HG03565 (cell line): ENCODE data around the gene GRIFIN.

Experiments used
- ATAC-seq: cut with Tn5 transposase; IDR thresholded peaks from one replicate; pipeline ENCODE4 v1.9.1; 2021; ENCODE audit warnings: mild to moderate bottlenecking, moderate library complexity; ENCODE audit not compliant: unreplicated experiment

GRIFIN gene, protein sequence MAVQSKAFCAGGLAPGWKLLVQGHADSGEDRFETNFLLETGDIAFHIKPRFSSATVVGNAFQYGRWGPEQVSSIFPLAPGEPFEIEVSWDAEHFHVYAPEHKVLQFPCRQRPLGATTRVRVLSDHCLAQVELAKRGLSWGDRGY

DNA sequence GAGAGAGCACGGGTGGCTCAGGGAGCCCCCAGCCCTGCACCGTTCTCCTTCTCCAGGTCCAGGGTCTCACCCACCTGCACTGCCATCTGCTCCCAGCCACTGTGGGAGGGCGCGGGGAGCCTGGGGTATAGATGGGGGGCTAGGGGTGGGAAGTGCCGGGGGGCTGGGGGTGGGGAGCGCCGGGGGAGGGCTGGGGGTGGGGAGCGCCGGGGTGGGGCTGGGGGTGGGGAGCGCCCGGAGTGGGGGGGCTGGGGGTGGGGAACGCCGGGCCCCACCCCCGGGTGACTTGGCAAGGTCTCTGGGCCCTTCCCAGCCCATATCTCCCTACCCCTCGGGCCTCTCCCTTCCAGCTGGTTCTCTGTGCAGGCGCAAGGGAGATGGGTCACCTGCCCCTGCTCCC lies at the start of gene GRIFIN:
Gene GRIFIN, minus strand, starts transcription at position 101 of the 400 bp plus-strand sequence. Its CDS starts 15 bp downstream, at position 86.
- no peak for ATAC-seq

DNA sequence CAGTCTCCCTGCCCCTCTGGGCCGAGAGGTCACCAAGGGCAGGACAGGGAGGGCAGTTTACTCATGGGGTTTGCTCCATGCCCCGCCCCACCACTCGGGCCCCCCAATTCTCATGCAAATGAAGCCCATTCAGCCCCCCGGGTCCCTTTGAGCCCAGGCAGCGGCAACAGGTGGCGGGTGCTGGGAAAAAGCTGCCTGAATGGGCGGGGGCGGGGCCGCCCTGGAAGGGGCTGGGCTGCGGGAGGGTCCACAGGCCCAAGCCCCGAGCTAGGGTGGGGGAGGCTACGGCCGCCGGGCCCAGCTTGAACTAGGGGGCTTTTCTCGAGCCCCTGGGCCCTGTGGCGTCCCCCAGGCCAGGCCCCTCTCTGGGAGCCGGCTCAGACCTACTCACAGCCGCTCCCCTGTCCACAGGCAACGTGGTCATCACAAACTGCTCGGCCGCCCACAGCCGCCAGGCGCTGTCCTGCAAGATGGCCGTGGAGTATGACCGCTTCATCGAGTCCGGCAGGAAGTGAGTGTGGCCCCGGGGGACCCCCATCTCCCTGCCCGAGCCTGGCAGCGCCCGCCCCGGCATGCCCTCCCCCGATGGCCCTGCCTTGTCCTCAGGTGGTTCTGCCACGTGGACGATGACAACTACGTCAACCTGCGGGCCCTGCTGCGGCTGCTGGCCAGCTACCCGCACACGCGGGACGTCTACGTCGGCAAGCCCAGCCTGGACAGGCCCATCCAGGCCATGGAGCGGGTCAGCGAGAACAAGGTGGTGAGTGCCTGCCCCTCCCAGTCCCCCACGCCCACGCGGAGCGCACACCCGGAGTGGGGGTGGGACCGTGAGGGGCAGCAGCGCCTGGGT lies 48.8 kb upstream of the GRIFIN start:
- no peak for ATAC-seq

DNA sequence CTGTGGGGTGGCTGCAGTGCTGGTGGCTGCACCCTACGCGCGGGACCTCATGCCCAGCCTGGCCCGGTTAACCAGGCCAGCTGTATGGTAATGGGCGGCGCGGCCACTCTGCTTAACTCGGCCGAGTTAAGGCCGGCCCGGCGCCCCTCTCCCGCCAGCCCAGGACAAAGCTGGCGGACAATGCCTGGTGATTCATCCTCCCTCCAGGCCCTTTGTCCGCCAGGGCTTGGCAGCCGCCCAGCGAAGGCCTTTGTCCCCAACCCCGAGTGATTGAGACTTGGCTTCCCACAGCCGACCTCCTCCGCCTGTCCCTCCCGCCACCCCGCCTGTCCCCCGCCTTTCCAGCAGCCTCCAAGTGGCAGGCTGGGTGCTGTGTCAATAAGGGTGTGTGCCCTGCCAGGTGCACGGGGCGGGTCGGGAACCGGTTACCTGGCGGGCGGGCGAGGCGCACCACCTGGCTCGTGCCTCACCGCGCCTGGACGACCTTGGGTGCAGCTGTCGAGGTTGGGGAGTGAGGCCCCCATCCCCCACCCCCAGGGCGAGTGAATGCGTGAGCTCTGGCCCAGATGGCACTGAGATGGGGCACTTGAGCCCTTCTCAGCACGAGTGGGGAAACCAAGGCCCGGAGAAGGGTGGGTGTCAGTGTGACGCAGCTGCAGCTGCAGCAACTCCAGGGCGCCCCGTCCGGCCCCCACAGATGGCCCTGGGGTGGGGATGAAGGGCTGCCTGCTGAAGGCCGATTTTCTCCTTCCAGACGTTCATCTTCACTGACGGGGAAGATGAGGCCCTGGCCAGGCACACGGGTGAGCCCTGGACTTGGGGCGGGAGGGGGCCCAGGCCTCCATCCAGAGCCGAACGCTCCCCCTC lies 48.0 kb upstream of the GRIFIN start:
- ATAC-seq = no peak

DNA sequence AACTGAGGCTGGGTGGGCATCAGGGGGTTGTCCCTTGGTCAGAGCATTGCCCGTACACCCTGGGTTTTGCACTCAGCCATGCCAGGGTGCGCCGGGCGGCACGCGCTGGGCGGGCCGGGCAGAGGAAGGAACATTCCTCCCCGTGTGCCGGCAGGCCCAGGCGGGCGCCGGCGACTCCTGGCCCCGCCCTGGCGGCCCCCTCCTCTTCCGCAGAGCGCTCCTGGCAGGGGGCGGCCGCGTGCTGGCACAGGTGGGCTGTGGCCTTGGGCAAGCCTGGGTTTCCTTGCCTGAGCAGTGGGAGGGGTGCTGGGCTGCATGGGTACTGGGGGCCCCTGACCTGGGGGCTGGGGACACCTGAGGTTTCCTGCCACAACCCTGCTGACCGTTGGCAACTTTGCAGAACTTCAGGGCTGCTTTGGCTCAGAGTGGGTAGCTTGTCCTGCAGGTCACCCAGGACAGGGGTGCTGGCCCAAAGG lies 47.3 kb upstream of the GRIFIN start:
- no peak for ATAC-seq

DNA sequence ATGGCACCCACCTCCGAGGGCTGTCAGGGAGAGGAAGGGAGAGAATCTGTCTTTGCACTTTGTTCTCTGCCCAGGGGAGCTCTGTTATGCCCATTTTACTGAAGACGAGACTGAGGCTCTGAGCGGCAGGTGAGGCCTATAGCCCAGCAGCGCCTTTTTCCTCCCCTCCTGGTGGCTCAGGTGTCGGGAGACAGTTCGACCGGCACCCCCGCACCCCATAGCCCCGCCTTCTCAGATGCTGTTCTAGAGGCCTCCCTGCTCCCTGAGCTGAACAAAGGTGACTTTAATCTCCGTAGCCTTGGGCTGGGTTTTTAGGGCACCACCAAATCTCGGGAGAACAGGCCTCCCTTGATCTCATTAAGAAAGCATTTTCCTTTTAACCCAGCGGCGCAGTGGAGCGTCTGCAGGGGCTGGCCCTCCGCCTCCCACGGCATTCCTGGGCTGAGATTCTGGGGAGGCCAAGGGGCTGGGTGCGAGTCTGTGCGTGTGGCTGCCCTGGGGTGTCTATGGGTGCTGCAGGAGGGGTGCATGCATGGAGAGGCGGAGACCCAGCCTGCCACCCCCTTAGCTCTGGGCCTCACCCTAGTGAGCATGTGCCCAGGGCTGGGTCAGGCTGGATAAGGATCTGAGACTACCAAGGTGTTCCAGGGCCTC lies 46.7 kb upstream of the GRIFIN start:
- no peak for ATAC-seq

DNA sequence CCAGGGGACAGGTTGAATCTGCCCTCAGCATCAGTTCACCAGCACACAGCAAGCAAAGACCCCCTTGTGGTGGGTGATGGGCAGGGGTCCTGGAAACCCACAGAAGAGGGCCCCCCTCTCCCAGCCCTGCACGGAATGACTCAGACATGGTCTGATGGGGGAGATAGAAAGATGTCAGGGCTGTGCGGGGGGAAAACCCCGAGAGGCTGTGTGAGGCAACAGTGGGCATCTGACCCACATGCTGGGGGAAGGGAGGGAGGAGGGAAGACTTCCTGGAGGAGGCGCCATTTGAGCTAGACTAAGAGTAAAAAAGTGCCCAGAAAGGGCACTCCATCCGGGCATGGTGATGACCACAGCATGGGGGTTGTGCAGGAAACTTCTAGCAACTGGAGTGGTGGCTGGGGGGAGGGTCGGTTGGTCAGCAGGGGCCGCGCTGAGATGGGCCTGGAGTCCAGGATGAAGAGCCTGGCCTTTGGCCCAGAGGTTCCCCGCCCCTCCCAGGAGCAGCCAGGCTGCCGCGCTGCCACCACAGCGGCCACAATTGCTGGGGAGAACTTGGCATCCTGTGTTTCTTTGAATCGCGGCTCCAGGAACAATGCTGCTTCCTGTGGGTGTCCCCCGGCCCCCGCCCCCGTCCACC lies 45.9 kb upstream of the GRIFIN start:
- ATAC-seq = no peak

DNA sequence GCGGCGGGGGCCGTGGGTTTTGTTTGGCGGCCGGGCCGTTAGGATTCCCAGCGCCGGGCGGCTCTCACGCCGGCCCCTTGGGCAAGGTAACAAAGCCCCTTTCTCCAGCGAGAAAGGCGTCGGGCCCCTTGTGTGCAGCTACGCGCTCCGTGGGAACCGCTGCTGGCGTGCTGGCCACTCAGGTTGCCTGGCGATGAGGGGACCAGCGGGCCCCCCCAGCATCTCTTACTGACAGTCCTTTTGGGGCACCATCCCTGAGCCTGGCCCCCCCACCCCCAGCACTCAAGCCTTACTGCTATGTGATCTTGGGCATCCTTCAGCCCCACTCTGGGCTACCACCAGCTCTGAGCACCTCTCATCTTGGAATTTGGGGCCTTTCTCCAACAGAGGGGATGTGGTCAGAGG lies 45.1 kb upstream of the GRIFIN start:
- ATAC-seq = no peak

DNA sequence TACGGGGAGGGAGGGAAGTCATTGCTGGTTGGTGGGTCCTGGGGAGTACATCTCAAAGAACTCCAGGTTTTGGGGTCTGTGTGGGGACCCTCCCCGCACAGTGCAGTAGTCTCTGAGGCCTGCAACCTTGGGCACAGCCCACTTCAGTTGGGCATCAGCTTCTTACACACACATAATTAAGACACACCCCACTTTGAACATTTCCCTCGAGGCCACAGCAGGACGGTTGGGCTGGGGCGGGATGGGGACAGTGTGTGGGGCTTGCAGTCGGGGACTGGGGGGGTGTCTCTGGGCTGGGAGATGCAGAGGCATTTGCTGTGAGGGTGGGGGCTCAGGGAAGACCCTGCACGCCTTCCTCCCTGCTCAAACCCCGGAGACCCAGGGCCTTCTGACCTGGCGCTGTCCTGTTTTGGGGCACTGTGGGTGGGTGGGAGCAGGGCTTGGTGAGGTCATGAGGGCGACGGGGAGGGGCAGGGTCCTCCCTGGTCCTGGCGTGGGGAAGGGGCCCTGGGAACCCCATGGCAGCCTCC lies 44.6 kb upstream of the GRIFIN start:
- ATAC-seq = no peak

DNA sequence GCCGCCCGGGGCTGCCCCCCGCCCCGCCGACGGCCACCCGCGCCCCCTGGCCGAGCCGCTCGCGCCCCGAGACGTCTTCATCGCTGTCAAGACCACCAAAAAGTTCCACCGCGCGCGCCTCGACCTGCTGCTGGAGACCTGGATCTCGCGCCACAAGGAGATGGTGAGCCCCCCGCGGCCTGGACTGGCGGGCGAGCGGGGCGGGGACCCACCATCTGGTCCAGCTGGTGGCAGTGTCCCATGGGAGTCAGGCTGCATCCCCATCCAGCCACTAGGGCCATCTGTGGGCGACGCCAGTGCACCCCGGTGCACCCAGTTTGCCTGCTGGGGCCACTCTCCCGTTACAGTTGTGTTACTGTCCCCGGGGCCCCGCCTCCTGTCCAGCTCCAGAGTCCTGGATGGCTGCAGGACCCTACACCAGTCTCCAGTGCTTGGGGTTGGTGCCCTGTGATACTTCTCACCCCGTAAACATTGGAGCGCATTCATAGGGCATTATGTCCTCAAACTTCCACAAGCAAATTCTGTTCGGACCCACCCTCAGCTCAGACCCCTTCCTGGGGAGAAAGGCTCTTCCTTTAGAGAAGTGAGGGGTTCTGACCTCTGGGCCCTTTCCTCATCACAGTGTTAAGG lies 44.0 kb upstream of the GRIFIN start:
- no peak for ATAC-seq

DNA sequence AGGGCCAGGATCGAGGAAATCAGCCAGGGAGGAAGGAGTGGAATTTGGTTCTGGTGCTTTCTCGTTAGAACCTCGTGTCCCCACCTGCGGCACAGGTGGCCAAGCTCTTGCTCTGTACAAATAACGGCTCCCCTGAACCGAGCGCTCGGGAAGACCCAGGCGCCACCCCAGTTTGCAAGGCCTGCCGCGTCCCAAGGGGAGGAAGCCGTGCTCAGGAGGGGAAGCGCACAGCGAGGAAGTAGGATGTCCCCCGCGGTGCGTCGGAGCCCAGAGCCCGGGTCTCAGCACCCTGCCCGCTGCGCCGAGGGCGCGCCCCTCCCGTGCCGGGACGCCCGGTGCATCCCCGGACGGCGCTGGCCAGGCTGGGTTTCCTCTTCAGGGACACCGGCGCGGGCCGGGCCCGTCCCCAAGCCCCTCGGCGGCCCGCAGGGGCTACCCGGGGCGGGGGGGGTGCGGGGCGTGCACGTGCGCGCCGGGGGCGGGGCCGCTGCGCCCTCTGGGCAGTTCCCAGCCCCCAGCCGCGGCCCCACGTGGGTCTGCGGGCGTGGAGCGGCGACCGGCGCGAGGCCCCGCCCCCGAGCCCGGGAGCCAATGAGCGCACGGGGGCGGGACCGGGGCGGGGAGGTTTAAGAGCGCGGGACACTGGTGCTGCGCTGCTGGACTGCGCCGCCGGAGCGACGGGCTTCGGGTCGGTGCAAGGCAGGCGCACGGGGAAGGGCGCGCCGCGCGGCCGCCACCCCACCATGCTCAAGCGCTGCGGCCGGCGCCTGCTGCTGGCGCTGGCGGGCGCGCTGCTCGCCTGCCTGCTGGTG lies 43.1 kb upstream of the GRIFIN start, which contains the start of gene LFNG:
Gene LFNG, plus strand, starts transcription at position 656 of the 812 bp plus-strand sequence. Its CDS starts 88 bp downstream, at position 744.
- peak; percentile 81 for ATAC-seq

DNA sequence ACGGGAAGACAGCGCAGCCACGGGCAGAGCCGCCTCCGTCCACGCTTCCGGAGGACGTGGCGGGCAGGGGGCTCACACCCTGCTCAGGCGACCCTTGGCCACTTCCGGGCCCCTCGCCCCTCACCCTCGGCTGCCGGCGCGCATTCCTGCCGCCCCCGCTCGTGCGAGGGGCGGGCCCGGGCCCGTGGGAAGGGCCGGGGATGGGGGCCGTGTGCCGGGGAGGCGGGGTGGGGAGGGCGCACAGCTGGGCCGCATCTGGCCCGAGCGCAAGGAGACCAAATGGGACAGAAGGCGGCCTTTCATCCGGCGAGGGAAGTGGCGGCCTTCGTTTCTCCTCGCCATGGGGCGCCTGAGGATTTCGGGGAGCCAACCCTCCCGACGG lies 42.5 kb upstream of the GRIFIN start:
- ATAC-seq = no peak

DNA sequence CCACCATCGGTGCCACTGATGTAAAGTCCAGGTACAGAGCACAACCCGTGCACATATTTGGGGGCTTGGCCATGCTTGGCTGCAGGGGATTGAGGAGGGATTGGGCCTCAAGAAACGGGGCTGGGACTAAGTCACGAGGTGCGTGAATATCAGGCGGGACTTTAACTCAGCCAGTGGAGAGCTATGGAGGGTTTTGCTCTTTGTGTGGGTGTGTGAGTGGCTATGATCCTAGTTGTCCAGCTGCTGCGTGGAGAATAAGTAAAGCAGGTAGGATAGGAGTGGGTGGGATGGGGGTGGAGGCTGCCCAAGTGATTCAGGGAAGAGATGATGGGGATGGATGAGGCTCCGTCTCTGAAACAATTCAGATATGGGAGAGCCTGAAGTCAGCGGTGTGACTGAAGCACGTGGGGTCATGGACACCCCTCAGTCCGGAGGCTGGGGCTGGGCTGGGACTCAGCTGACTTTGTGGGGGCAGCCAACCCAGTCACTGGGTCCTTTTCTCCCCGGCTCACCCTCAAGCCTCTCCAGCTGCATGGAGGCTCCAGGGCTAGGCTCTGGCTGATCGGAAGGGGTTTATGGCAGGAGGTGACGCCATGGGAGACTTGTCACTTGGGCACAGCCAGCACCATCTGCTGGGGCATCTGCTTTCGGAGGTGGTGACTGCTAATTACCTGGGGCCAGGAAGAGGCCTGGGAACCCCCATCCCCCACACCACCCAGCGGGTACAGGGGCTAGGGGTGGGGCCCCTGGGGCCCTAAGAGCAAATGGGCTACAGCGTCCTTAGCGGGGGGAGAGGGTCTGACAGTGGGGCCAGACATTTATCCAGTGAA lies 41.7 kb upstream of the GRIFIN start:
- no peak for ATAC-seq

DNA sequence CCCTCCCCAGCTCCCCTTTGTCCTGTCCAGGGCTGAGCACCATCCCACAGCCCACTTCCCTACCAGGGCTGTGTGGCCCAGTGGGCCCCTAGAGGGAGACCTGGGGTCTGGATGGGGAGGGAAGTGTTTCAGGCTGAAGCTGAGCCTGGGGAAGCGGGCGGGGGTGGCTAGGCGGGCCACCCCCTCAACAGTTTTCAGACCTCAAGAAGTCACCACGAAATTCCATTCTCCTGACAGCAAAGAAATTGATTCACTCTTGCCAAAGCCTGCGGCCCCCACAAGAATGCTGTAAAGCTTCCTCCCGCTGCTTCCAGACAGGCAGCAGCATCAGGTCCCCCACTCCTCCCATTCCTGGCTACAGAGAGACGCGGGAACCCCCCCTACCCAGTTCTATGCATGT lies 40.8 kb upstream of the GRIFIN start:
- ATAC-seq = no peak

DNA sequence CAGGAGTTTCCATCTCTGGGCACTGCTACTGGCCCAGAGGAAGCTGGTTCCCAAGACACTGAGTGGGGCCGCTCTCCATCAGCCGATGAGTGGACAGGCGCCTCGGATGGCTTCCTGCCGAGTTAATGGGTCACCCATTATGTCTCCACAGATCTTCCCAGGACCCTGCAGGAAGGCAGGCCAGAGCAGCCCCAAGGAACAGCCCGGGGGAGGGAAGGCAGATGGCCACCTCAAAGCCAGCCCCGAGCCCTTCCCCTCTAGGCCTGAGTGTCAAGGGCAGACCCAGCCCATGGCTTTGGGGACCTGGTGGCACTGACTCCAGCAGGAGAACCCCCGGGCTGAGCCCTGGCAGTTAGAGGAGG lies 40.0 kb upstream of the GRIFIN start:
- ATAC-seq = no peak

DNA sequence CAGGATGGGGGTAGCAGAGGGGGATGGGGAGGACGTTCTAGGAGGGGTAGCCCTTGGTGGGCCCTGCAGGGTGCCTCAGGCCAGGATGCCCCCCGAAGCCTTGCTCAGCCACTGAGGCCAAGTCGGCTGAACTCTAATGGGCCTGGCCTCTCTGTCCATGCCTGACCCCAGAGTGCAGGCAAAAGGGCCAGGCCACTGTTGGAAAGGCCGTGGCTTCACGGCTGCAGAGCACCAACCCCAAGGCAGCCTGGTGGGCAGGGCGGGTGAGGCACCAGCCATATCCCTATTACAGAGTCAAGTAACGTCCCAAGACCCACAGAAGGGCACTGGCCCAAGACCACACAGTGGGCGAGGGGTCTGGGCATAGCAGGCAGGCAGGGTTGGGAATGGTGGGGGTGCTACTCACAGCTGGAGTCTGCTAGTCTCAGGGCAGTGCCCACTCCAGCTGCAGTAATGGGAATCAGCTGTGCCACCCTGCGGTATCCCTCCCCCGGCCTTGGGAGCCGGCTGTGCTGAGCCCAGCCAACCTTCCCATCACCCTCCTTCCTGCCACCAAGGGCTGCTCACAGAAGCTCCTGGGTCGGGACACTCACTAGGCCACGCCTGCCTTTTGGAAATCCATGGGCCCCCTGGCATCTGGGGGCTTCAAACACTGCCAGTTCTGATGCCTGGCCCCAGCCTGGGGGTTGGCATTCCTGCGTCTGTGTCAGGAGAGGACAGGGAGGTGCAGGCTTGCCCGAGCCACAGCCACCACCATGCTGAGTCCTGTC lies 39.4 kb upstream of the GRIFIN start:
- no peak for ATAC-seq

DNA sequence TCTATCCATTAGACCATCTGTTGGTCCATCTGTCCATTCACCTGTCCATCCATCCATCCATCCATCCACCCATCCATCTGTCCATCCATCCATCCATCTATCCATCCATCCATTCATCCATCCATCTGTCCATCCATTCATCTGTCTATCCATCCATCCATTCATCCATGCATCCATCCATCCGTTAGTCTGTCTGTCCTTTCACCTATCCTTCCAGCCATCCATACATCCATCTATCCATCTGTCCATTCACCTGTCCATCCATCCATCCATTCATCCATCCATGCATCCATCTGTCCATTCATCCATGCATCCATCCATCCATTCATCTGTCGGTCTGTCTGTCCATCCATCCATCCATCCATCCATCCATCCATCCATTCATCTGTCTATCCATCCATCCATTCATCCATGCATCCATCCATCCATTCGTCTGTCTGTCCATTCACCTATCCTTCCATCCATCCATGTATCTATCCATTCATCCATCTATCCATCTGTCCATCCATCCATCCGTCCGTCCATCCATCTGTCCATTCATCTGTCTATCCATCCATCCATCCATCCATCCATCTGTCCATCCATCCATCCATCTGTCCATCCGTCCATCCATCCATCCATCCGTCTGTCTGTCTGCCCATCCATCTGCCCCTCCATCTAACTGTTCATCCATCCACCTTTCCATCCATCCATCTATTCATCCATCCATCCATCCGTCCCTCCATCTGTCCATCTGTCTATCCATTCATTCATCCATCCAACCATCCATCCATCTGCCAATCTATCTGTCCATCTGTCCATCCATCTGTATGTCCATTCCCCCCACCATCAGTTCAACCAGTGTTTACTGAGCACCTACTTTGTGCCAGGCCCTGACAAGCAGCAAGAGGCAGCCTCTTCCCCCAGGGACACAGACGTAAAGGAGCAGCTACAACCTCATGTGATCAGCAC lies 38.5 kb upstream of the GRIFIN start:
- no peak for ATAC-seq
